Lower leg skin (tissue), 3 donors: Measurements from ENCODE around the gene IL10RA.

Source experiments
- POLR2A ChIP-seq, 2 donors: fragments of 450-650 bp; IDR thresholded peaks; one replicate each; pipeline ENCODE4 v1.6.1; 2016 to 2017; ENCODE audit warnings: antibody characterized with exemption in 2 of 2, mild to moderate bottlenecking in 1 of 2, moderate library complexity in 1 of 2
- TF ChIP-seq, protein P1 (sequence below), 3 donors: fragments of 450-650 bp; IDR thresholded peaks; one replicate each; pipeline ENCODE4 v1.5.1; 2016; ENCODE audit warnings: antibody characterized with exemption in 3 of 3, mild to moderate bottlenecking in 3 of 3, moderate library complexity in 2 of 3

DNA sequence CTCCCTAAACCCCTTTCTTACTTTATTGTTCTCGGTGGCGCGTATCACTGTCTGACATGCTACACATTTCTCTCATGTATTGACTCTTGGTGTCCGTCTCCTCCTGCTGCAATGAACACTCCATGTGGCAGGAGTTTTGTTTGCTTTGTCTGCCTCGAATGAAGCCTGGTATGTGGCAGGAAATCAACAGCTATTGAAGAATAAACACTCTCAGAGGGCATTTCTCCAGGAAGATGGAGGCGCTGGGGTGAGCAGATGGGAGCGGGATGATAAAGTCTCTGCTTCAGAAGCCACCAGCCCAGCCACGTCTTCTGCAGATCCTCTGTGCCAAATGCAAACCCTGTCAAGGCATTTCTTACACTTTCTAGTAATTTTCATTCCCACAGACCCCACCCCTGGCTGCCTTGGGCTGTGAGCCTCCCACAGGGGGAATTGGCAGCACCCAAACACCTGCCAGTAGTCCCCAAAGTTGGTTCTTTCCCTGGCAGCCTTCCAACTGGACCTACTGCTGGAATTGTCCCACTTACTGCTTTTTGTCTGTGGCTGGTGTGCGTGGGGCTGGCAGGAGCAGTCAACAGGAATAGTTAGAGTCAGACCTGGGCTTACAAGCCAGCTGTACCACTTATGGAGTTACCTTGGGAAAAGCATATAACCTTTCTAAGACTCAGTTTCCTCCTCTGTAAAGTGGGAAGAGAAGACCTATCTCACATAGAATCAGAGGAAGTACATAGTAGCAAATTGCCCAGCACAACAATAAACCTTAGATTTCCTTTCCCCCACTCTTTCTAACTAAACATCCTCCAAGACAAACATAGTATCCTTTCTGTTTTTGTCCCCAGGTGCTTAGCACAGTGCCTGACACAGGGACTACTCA, 13.3 kb upstream of the IL10RA start:
- TF ChIP-seq, protein P1, sequence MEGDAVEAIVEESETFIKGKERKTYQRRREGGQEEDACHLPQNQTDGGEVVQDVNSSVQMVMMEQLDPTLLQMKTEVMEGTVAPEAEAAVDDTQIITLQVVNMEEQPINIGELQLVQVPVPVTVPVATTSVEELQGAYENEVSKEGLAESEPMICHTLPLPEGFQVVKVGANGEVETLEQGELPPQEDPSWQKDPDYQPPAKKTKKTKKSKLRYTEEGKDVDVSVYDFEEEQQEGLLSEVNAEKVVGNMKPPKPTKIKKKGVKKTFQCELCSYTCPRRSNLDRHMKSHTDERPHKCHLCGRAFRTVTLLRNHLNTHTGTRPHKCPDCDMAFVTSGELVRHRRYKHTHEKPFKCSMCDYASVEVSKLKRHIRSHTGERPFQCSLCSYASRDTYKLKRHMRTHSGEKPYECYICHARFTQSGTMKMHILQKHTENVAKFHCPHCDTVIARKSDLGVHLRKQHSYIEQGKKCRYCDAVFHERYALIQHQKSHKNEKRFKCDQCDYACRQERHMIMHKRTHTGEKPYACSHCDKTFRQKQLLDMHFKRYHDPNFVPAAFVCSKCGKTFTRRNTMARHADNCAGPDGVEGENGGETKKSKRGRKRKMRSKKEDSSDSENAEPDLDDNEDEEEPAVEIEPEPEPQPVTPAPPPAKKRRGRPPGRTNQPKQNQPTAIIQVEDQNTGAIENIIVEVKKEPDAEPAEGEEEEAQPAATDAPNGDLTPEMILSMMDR (IDR thresholded peaks at IDR 0.05): no peak
- TF ChIP-seq POLR2A (IDR thresholded peaks at IDR 0.05): no peak
